CD4-positive, alpha-beta T cell treated with Interleukin-6 for 4 hours (primary cell): ENCODE results near the gene RNASE9.
"Not testable (repeated sequence)": the region's sequence is repeated elsewhere in the genome, so short reads cannot be mapped to it uniquely, and the experiment has no call there.

Experiments
- DNase-seq: peaks from one replicate; pipeline ENCODE4 v3.0.0-alpha.2; 2020; ENCODE audit warnings: mixed read lengths

RNASE9 gene

DNA sequence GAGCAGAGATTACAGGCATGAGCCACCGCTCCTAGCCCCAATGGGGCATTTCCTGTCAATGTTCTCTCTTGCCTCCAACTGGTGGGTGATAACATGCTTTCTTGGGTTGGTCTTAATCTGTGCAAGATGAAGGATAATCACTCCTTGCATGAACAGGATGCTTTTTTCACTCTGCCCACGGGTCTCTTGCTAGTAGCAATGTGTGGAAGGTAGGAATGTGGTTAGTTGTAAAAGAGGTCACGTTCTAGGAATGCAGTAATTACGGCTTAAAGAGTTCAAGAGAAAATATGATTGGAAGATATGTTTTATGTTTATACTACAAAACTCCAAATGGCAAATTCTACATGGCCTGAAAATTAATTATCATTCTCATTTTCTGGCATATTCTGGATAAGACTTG lies 45.0 kb downstream of the RNASE9 start:
- DNase-seq: no peak

DNA sequence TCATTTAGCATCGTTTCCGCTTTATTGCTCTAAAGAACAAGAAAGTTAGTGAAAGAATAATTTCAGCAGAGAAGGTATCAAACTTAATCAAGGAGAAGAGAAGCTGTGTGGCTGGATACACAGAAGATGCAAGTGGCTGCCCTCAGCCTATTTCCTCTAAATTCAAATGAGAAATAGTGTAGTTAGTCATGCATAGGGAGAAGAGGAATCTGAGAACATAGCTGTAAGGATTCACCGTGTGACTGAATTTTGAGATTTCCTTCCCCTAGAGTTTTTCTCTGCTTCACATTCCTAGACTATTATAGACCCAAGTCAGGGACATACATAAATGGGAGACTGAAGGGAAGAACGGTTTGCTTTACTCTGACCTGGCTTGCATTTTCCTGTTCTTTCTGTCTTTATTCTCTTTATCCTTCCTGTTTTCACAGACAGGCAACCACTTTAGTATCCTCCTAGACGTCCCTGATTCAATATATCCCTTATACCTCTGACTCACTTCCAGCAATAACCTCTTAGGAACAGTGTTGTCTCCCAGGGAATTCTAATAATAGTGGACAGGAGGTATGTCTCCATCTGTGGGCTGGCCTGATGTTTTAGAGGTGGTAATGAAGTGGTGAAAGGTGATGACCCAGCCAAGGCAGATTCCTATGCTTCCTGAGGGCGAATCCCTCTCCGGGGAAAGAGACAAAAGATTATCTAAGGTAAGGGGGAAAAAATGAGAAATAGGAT lies 48.5 kb downstream of the RNASE9 start:
- DNase-seq: no peak

- DNase-seq: no peak
These were observed 52.5 kb downstream of the RNASE9 start for GRCh38 chr14:20508367-20508766.

- DNase-seq: not testable (repeated sequence)
These were observed 53.3 kb downstream of the RNASE9 start for GRCh38 chr14:20507537-20507936.

GRCh38 chr14:20506752-20507151 lies 54.1 kb downstream of the RNASE9 start:
- not testable (repeated sequence) for DNase-seq

GRCh38 chr14:20506276-20506675 lies 54.6 kb downstream of the RNASE9 start:
- not testable (repeated sequence) for DNase-seq
